Calu3 (cell line): ENCODE results near the gene SH2D3C. TPM values are rescaled to one million over a fixed set of nuclear protein-coding genes. Genes with fewer than 3 reads are reported as not detected.
"Not testable (repeated sequence)": the region's sequence is repeated elsewhere in the genome, so short reads cannot be mapped to it uniquely, and the experiment has no call there.

Experiments
- BruUV-seq: library from RNA; stranded (reverse); fragments of 400-500 nt; replicated peaks from 2 replicates; lab custom pipeline; 2021; lab: Mats Ljungman, UMichigan
- CTCF ChIA-PET: fragments of 300-600 bp; sonication (Branson Sonifier 250); formaldehyde crosslinking; loops from one replicate; lab custom pipeline; 2022; ENCODE audit warnings: antibody characterized with exemption; lab: Charles Lee
- DNase-seq: peaks from one replicate; pipeline ENCODE4 v3.0.0; 2022
- H3K27ac Mint-ChIP-seq: one replicate; pipeline ENCODE4 v1.8.0; 2022; ENCODE audit warnings: mixed read lengths; ENCODE audit not compliant: unreplicated experiment
- H3K27me3 Mint-ChIP-seq: one replicate; pipeline ENCODE4 v1.8.0; 2022; ENCODE audit warnings: mixed read lengths; ENCODE audit not compliant: unreplicated experiment
- H3K36me3 Mint-ChIP-seq: one replicate; pipeline ENCODE4 v1.8.0; 2022; ENCODE audit warnings: mild to moderate bottlenecking, moderate library complexity, mixed read lengths; ENCODE audit not compliant: insufficient read depth, unreplicated experiment
- H3K4me1 Mint-ChIP-seq: one replicate; pipeline ENCODE4 v1.8.0; 2022; ENCODE audit warnings: mild to moderate bottlenecking, low read depth, mixed read lengths; ENCODE audit not compliant: unreplicated experiment
- H3K4me3 Mint-ChIP-seq: one replicate; pipeline ENCODE4 v1.8.0; 2022; ENCODE audit warnings: mild to moderate bottlenecking, low read depth, moderate library complexity, mixed read lengths; ENCODE audit not compliant: unreplicated experiment
- H3K9me3 Mint-ChIP-seq: one replicate; pipeline ENCODE4 v1.8.0; 2022; ENCODE audit warnings: low read depth, mixed read lengths; ENCODE audit not compliant: unreplicated experiment
- intact Hi-C: fragments of 100-400 bp; cut with micrococcal nuclease; formaldehyde crosslinking; loops from one replicate; pipeline ENCODE4 v1.10.0; 2022; ENCODE audit not compliant: unreplicated experiment
- total RNA-seq: library from RNA; stranded (reverse); gene quantifications from 2 replicates; pipeline ENCODE4 v1.2.3, GENCODE V29; 2022
- TF ChIP-seq, protein P1 (sequence below): fragments of 200-600 bp; IDR thresholded peaks from one replicate; pipeline ENCODE4 v1.8.0; 2022; ENCODE audit warnings: antibody characterized with exemption; ENCODE audit not compliant: unreplicated experiment

The SH2D3C gene
- total RNA-seq, 1 experiment from 2014 or later: not detected

DNA sequence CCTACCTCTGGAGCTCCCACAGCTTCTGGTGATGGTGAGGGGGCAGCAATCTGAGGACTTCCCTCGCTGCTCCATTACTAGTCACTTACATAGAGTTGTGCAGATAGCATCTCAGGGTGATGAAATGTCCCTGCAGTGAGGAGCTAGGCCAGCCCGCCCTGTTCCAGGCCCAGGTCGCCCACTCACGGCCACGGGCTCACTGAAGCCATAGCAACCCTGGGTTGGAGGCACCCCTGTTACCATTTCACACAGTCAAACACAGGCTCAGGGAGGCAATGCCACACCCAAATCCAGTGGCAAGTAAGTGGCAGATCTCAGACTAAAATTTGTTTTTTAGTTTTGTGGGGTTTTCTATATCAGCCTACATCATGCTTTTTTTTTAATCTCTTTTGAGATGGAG is 19.6 kb downstream of the SH2D3C start:
- no TSS peak for BruUV-seq
- CTCF ChIA-PET: no interaction called here
- TF ChIP-seq, protein P1, sequence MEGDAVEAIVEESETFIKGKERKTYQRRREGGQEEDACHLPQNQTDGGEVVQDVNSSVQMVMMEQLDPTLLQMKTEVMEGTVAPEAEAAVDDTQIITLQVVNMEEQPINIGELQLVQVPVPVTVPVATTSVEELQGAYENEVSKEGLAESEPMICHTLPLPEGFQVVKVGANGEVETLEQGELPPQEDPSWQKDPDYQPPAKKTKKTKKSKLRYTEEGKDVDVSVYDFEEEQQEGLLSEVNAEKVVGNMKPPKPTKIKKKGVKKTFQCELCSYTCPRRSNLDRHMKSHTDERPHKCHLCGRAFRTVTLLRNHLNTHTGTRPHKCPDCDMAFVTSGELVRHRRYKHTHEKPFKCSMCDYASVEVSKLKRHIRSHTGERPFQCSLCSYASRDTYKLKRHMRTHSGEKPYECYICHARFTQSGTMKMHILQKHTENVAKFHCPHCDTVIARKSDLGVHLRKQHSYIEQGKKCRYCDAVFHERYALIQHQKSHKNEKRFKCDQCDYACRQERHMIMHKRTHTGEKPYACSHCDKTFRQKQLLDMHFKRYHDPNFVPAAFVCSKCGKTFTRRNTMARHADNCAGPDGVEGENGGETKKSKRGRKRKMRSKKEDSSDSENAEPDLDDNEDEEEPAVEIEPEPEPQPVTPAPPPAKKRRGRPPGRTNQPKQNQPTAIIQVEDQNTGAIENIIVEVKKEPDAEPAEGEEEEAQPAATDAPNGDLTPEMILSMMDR: no peak
- no peaks in the 10 kb centered on the region for H3K4me1 Mint-ChIP-seq
- H3K4me3 Mint-ChIP-seq: no peak overlapping the region
- no peak for DNase-seq
- no peaks in the 10 kb centered on the region for H3K36me3 Mint-ChIP-seq
- peaks cover 34% of the 10 kb centered on the region for H3K27me3 Mint-ChIP-seq
- H3K9me3 Mint-ChIP-seq: no peaks in the 10 kb centered on the region
- intact Hi-C loops: no loop called here
- H3K27ac Mint-ChIP-seq: no peak overlapping the region

DNA sequence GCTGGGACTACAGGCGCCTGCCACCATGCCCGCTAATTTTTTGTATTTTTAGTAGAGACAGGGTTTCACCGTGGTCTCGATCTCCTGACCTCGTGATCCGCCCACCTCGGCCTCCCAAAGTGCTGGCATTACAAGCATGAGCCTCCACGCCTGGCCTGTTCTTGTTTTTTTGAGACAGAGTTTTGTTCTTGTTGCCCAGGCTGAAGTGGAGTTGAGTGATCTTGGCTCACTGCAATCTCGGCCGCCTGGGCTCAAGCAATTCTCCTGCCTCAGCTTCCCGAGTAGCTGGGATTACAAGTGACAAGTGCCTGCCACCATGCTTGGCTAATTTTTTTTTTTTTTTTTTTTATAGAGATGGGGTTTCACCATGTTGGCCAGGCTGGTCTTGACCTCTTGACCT is 21.7 kb downstream of the SH2D3C start:
- H3K27ac Mint-ChIP-seq, DNase-seq, BruUV-seq, H3K9me3 Mint-ChIP-seq, intact Hi-C loops, H3K4me3 Mint-ChIP-seq, H3K36me3 Mint-ChIP-seq, H3K4me1 Mint-ChIP-seq: not testable (repeated sequence)
- H3K27me3 Mint-ChIP-seq: peaks cover 34% of the 10 kb centered on the region
- CTCF ChIA-PET: interaction anchor here (0.6 kb wide), 1 partner anchor 205 kb away, joined by 3 read pairs; no protein-coding TSS in a partner anchor

DNA sequence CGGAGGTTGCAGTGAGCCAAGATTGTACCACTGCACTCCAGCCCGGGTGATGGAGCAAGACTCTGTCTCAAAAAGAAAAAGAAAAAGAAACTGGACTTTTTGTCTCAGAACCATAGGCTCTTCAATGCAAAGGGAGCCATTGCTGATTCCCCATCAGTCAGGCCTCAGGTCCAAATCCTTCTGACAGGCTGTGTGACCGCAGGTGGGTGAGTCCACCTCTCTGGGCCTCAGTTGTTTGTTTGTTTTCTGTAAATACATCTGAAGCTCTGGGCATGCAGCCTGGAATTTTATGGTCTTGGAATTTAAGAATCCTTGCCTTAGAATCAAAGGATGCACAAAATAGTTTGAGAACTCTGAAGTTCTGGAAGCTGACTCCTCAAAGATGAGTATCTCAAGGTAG is 22.2 kb downstream of the SH2D3C start:
- Mint-ChIP-seq H3K4me1 (no peaks in the 10 kb centered on the region), H3K9me3 (no peaks in the 10 kb centered on the region), H3K4me3 (no peak overlapping the region), H3K36me3 (peaks cover 5% of the 10 kb centered on the region), H3K27ac (no peak overlapping the region), H3K27me3 (peaks cover 34% of the 10 kb centered on the region)
- intact Hi-C loops: no loop called here
- BruUV-seq: no TSS peak
- TF ChIP-seq, protein P1: no peak
- DNase-seq: no peak
- CTCF ChIA-PET: no interaction called here

DNA sequence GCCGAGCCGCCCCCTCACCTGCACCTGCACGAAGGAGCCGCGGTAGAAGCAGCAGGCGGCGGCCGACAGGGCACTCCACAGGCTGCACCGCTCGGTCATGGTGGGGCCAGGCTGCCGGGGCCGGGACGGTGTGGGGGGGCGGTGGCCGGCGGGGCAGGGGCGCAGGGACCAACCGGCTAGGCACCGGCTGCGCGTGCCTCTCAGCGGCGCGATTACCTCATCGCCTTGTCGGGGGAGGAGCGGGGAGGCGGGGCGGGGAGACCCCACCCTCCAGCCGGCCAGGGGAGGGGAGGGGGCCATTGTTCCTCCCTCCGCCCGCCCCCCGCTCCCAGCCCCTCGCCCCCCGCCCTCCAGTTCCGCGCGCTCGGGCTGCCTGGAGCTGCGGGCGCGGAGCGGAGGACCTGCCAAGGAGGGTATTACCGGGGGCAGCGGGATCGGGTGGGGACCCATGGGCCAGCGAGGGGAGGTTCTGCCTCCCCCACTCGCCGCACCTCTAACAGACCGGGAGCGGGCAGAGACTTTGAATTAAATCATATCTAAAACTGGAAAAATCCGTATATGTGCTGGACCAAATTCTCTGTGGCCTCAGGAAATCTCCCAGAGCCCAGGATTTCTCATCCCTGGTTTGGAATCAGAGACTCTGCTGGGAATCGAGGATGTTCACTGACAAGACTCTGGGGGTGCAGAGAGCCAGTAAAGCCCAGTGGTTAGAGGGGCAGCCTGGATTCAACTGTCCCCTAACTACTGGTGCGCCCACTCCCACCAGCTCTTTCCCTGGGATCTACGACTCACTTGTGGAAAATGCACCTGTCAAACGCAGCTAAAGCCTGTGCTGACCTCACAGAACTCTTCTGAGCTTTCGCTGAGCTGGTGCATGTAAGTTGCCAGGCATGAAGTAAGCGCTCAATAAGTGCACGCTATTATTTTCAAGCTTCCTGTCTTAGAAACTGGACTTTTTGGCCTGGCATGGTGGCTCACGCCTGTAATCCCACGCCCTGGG is 23.1 kb downstream of the SH2D3C start:
- TF ChIP-seq, protein P1: no peak
- no TSS peak for BruUV-seq
- H3K27me3 Mint-ChIP-seq: peaks cover 42% of the 10 kb centered on the region

More for the DNA sequence above, 23.1 kb downstream of the SH2D3C start:
- no peak for DNase-seq
- H3K9me3 Mint-ChIP-seq: no peaks in the 10 kb centered on the region
- no peaks in the 10 kb centered on the region for H3K4me1 Mint-ChIP-seq
- no peak overlapping the region for H3K27ac Mint-ChIP-seq
- CTCF ChIA-PET: no interaction called here
- intact Hi-C loops: no loop called here
- no peak overlapping the region for H3K4me3 Mint-ChIP-seq
- H3K36me3 Mint-ChIP-seq: peaks cover 5% of the 10 kb centered on the region
